HL-60 (cell line): ENCODE data around the gene ADGRD2.

ENCODE experiments used
- CTCF ChIP-seq: IDR thresholded peaks from one replicate; pipeline ENCODE4 v1.5.1; 2011; ENCODE audit warnings: low read length, control low read depth, inconsistent platforms; ENCODE audit not compliant: insufficient read depth
- TF ChIP-seq, protein P1 (sequence below): IDR thresholded peaks from 2 replicates; pipeline ENCODE4 v1.6.1; 2012; ENCODE audit warnings: low read depth; ENCODE audit not compliant: insufficient replicate concordance

GRCh38 chr9:124471761-124472160, 21.5 kb downstream of the ADGRD2 start:
- TF ChIP-seq CTCF: no peak
- TF ChIP-seq, protein P1, sequence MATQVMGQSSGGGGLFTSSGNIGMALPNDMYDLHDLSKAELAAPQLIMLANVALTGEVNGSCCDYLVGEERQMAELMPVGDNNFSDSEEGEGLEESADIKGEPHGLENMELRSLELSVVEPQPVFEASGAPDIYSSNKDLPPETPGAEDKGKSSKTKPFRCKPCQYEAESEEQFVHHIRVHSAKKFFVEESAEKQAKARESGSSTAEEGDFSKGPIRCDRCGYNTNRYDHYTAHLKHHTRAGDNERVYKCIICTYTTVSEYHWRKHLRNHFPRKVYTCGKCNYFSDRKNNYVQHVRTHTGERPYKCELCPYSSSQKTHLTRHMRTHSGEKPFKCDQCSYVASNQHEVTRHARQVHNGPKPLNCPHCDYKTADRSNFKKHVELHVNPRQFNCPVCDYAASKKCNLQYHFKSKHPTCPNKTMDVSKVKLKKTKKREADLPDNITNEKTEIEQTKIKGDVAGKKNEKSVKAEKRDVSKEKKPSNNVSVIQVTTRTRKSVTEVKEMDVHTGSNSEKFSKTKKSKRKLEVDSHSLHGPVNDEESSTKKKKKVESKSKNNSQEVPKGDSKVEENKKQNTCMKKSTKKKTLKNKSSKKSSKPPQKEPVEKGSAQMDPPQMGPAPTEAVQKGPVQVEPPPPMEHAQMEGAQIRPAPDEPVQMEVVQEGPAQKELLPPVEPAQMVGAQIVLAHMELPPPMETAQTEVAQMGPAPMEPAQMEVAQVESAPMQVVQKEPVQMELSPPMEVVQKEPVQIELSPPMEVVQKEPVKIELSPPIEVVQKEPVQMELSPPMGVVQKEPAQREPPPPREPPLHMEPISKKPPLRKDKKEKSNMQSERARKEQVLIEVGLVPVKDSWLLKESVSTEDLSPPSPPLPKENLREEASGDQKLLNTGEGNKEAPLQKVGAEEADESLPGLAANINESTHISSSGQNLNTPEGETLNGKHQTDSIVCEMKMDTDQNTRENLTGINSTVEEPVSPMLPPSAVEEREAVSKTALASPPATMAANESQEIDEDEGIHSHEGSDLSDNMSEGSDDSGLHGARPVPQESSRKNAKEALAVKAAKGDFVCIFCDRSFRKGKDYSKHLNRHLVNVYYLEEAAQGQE: no peak
